Neutrophil (primary cell): Measurements from ENCODE around the gene ADD1.

Source experiments
- H3K27ac ChIP-seq: fragments of 200-600 bp; sonication (generic); 2 replicates; pipeline ENCODE4 v1.5.1; 2016; ENCODE audit warnings: mild to moderate bottlenecking, moderate library complexity
- H3K27me3 ChIP-seq: fragments of 200-600 bp; sonication (generic); 2 replicates; pipeline ENCODE4 v1.6.0; 2016; ENCODE audit warnings: mild to moderate bottlenecking
- H3K36me3 ChIP-seq: fragments of 200-600 bp; sonication (generic); 2 replicates; pipeline ENCODE4 v1.5.1; 2017
- H3K4me1 ChIP-seq, 2 experiments: fragments of 200-600 bp in 1 of 2; sonication (generic) in 1 of 2; 1 replicate in 1 of 2; 2 replicates in 1 of 2; pipeline versions ENCODE4 v1.5.1 to v1.6.1; 2013 to 2016; ENCODE audit warnings: low read depth in 1 of 2, low read length in 1 of 2, mild to moderate bottlenecking in 1 of 2, moderate library complexity in 1 of 2; ENCODE audit not compliant: control insufficient read depth in 1 of 2, insufficient read depth in 1 of 2
- H3K4me3 ChIP-seq, 2 experiments: fragments of 200-600 bp in 1 of 2; sonication (generic) in 1 of 2; 1 replicate in 1 of 2; 2 replicates in 1 of 2; pipeline ENCODE4 v1.5.1; 2013 to 2016; ENCODE audit warnings: low read depth in 1 of 2, low read length in 1 of 2, mild to moderate bottlenecking in 1 of 2, moderate library complexity in 1 of 2
- H3K9me3 ChIP-seq: fragments of 200-600 bp; sonication (generic); 2 replicates; pipeline ENCODE4 v1.5.1; 2016
- CTCF ChIP-seq: fragments of 200-600 bp; sonication (generic); IDR thresholded peaks from 2 replicates; pipeline ENCODE4 v1.5.1; 2016; ENCODE audit warnings: antibody characterized with exemption

Gene ADD1

DNA sequence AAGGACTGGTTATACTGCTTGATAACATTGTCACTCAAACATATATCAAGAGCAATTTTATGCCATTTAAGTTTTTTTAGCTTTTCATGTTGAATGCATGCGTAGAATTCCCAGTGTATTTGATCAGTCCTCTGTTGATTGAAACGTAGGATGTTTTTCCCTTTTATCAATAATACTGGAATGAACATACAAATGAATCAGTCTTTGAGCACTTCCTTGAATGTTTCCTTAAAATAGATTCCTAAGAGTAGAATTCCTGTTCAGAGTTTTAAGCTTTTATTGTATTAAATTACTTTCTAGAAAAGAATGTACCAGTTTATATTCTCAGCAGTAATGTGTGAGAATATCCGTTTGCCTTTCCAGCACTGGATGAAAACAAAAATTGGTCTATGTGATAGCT lies 37.8 kb downstream of the ADD1 start:
- no peak for TF ChIP-seq CTCF
- Histone ChIP-seq H3K27me3 (no peaks in the 10 kb centered on the region), H3K4me1 (no peaks in the 10 kb centered on the region), H3K27ac (no peak overlapping the region), H3K36me3 (peaks cover 82% of the 10 kb centered on the region), H3K9me3 (no peaks in the 10 kb centered on the region), H3K4me3 (no peak overlapping the region)

- Histone ChIP-seq H3K36me3 (peaks cover 81% of the 10 kb centered on the region), H3K27me3 (no peaks in the 10 kb centered on the region), H3K4me3 (no peak overlapping the region), H3K9me3 (no peaks in the 10 kb centered on the region), H3K4me1 (no peaks in the 10 kb centered on the region), H3K27ac (no peak overlapping the region)
- TF ChIP-seq CTCF, result no peak
Observed at GRCh38 chr4:2882341-2882740, 38.7 kb downstream of the ADD1 start.

- H3K27ac ChIP-seq, result no peak overlapping the region
- no peak for TF ChIP-seq CTCF
- peaks cover 66% of the 10 kb centered on the region for H3K36me3 ChIP-seq
- H3K4me1 ChIP-seq, result no peaks in the 10 kb centered on the region
- H3K9me3 ChIP-seq, result no peaks in the 10 kb centered on the region
- no peaks in the 10 kb centered on the region for H3K27me3 ChIP-seq
- no peak overlapping the region for H3K4me3 ChIP-seq
Observed at GRCh38 chr4:2886161-2886560, 42.5 kb downstream of the ADD1 start.

DNA sequence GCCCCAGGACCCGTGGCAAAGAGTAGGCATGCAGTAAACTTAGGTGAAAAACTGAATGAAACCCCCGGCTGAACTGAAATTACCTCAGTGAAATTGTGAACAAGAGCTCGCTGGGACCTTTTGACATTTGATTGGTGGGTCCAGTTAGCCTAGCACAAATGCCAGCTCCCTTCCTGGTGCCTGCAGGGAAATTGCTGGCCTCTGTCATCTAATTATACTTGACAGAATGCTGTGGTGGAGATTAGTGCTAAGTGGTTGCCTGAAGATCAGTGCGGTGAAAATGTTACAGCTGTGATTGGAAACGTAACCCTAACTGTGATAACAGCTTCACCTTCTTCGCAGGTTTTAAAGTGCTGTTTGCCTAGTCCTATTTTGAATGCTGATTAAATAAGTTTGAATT lies 43.0 kb downstream of the ADD1 start:
- Histone ChIP-seq H3K4me3 (no peak overlapping the region), H3K27ac (no peak overlapping the region), H3K9me3 (no peaks in the 10 kb centered on the region), H3K4me1 (no peaks in the 10 kb centered on the region), H3K36me3 (peaks cover 64% of the 10 kb centered on the region), H3K27me3 (no peaks in the 10 kb centered on the region)
- no peak for TF ChIP-seq CTCF

DNA sequence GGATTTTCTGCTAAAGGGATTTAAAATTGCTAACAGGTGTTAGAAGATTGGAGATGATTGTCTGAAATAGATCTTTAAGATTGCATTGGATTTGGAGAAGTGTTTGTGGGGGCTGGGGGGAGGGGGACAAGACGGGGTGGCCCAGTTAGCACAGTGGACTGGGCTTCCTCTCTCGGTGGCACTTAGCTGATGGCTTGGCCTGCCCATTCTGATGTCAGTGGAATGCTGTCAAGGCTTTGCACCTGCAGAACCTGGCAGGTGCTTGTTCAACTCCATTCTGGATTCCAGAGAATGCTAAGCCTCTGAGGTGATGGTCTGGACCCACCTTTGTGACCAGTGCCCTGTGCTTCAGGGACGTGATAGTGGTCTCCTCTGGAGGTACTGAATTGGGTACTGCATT lies 43.7 kb downstream of the ADD1 start:
- peaks cover 62% of the 10 kb centered on the region for H3K36me3 ChIP-seq
- no peaks in the 10 kb centered on the region for H3K27me3 ChIP-seq
- no peak for TF ChIP-seq CTCF
- H3K4me3 ChIP-seq, result no peak overlapping the region
- no peaks in the 10 kb centered on the region for H3K4me1 ChIP-seq
- H3K27ac ChIP-seq, result no peak overlapping the region
- H3K9me3 ChIP-seq, result no peaks in the 10 kb centered on the region

DNA sequence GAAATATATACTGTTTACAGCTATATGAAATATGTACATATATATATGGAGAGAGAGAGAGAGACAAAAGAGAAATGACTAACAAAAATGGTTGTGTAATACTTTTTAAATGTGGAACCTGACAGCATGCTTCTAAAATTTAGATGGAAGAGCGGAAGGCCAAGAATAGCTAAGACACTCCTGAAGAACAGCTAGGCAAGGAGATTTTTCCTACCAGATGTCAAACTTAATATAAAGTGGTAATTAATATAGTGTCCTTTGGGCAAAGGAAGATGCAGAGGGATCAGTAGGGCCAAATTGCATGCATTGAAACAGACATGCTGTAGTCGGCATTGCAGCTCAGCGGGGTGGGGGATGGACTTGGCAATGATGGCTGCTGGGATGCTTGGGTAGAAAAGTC lies 45.2 kb downstream of the ADD1 start:
- no peaks in the 10 kb centered on the region for H3K27me3 ChIP-seq
- no peak for TF ChIP-seq CTCF
- no peak overlapping the region for H3K4me3 ChIP-seq
- peaks cover 54% of the 10 kb centered on the region for H3K36me3 ChIP-seq
- no peaks in the 10 kb centered on the region for H3K4me1 ChIP-seq
- peak overlapping the region; percentile 26 for H3K27ac ChIP-seq
- no peaks in the 10 kb centered on the region for H3K9me3 ChIP-seq
